Measurements from ENCODE around the gene CNTN4.
A peak's percentile ranks its signal among the peaks of the same experiment; 100 is the strongest.

The CNTN4 gene

DNA sequence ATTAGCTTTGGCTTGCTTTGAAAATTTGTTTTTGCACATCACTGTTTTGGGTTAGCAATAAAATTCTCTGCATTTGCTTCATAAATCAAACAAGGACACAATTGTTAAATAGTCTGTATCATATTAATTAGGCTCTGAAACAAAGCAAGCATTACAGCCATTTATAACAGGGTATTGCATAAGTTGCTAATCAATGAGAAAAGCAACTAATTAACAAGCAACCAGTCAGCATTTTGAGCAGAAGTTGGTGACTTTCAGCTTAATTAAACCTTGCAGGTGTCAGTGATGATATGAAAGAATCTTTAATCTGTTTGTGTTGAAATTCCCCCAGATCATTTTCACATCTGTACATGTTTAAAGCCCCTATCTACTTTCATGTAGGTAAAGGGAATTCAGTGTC lies 516.4 kb downstream of the CNTN4 start:
- no peak for DNase-seq

DNA sequence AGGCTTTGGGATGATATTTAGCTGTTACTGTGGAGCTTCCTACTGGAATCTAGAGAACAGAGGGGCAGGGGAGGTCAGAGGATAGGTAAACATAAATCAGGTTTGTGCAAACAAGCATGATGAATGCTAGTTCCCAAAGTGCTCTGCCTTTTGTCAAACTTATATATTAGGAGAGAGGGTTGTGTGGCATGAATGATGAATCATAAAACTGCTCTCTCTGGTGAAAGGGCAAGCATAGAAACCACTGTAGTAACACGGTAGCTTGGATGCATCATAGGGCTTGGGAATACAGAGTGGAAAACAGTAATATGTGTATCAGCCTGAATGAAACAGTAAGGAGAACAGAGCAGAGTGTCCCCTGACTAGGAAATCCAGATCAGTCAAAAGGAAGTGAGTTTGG lies 524.8 kb downstream of the CNTN4 start:
- peak; percentile 16 for DNase-seq

GRCh38 chr3:2628117-2628516 lies 529.5 kb downstream of the CNTN4 start:
- DNase-seq, result no peak

GRCh38 chr3:2635511-2635910 lies 536.8 kb downstream of the CNTN4 start:
- no peak for DNase-seq

GRCh38 chr3:2643606-2644005 lies 544.9 kb downstream of the CNTN4 start:
- DNase-seq, result no peak

DNA sequence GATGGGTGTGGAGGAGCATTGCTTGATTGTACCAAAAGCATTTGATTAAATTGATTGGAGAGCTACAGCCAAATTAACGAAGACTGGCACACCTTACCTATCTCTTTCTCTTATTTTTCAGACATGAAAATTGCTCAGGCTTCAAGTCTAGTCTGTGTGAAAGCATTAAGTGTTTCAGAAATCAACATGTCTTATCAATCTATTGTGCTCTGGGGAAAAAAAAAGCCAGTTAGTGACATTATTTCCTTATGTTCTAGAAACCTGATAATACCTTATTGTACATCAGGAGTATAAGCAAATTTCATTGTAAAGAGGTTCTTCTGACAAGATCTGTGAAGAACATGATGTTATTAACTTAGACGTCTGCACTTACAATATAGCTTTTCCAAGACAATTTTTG lies 546.3 kb downstream of the CNTN4 start:
- DNase-seq, result no peak

DNA sequence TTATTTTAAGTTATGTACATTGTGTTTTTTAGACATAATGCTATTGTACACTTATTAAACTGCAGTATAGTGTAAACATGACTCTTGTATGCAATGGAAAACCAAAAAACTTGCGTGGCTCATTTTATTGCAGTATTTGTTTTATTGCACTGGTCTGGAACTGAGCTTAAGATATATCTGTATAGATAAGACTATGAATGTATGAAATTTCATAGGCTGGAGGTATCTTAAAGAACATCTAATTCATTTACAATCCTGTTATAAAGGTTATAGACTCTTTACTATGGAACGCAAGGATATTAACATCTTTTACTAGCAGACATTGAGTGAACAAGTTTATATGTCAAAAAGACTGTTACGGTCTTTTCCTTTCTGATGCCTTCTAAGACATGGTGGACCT lies 552.1 kb downstream of the CNTN4 start:
- DNase-seq, result no peak

- DNase-seq, result no peak
Observed at GRCh38 chr3:2652386-2652785, 553.7 kb downstream of the CNTN4 start.

DNA sequence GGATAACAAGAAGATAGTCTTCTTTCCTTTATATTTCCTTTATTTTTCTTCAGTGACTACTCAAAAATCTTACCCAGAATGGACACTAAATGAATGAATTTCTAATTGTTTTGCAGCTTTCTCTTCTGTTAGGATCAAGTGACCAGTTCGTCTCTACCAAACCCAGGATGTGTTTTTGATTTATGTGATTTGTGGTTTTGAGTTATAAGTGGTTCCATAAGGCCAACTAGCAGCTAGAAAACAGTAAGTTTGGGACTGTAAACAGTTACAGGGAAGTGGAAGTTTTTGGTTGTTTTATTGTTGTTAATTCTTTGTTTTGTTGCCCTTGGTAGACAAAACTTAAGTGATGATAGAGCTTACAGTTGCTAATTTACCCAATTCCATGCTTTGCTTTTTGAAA lies 555.0 kb downstream of the CNTN4 start:
- no peak for DNase-seq

GRCh38 chr3:2655229-2655701 lies 556.6 kb downstream of the CNTN4 start:
- no peak for DNase-seq

DNA sequence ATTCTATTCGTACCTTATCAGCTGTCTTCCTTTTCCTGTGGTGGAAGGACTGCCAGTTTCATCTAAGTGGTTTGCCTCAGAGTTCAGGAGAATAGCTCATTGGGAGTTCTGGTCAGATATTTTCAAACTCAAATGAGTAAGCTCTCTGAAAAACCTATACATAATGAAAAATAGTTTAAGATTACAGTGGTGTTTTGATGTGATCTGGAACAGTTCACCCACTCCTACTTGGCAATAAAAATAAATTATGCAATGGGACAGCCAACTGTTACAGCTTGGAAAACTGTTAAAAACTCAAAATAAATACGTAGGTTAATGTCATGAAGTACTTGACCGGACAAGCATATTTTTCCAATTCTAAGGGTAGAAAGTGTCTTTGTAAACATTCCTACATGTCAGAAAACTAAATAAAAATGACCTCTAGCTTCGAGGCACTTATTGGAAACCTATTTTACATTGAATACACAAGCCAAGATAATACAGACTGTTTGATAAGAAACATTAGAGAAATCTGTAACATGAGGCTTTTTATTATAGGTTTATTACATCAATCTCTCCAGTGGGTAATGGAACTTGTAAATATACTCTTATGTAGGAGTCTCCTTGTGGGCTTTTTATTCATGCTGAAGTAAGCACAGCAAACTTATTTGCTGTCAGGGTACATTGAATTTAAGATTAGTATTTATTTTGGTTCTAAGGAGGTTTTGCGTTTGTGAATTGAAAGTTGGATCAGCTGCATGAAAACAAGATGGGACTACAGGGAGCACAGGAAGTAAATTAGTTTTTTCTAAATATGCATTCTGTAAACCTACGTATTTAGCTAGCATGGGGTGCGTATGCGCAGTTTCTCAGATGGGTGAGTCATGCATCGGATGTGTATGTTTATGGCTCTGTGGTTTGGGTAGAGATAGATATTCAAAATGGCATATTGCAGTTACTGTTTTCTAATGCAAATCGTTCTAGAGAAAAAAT lies 558.4 kb downstream of the CNTN4 start:
- no peak for DNase-seq

- no peak for DNase-seq
Observed at GRCh38 chr3:2657971-2658370, 559.3 kb downstream of the CNTN4 start.

DNA sequence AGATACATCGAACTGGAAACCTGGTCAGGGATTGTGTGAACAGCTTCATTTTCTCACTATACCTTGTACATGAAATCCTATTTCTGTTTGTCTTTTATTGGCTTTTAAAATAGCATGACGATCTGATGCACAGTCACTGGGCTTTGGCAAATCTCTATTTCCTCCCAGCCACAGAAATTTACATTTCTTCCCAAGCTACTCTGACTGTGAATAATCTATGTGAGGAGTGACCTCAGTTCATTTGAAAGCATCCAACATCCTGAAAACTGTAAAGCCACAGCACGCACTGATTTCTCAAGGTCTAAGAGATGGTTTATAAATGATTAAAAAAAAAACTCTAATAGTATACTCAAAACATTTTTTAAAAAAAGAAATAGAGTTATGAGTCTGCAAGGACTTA lies 561.2 kb downstream of the CNTN4 start:
- DNase-seq, result no peak

DNA sequence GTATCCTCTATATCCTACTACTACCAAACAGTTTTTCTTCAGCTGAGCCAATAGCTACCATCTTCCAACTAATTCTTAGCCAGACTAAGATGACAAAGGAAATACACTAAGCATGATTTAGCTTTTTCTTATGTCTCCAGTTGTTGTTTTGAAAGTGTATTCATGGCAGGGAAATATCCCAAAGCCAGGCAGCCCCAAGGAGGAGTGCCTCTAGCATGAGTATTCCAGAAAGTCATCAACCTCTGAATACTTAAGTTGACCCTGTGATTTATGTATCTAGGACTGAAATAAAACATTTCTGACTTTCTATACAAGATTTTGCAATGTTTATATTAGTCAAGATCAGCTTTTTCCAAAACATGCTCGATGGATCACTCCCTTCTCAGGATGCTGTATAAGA lies 562.4 kb downstream of the CNTN4 start:
- no peak for DNase-seq

DNA sequence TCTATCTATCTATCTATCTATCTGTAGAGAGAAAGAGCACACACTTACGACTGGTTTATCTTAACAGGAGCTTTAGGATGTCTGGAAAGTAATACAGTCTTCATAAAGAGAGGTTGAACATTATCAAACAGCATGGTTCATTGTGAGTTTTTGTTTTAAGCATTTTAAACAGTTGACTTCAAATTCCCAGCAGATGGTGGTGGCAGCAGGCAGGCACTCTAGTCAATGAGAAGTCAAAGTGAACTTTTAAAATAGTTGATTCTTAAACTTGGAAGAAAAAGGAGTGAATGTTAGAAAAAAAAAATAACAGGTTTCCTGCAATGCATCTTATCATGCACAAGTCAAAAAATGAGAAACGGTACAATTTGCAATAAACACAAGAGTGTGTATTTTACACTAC lies 578.8 kb downstream of the CNTN4 start:
- DNase-seq, result no peak

- DNase-seq, result no peak
Observed at GRCh38 chr3:2680236-2680635, 581.6 kb downstream of the CNTN4 start.

DNA sequence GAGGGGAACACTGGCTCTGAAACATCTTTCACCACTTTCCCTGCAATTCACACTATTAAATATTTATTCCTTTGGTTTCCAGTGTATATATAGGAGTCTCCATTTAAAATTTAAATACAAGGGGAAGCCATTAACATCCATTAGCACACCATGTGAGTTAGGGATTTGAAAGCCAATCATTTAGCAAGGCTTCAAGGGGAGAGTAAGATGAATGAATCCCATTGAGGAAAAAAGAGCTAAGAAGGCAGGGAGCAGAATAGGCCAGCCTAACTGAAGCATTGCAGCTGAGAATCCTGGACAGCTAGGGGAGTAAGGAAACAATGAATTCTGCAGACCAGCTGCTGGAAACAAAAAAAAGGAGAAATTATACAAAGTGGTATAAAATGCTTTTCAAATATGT lies 585.4 kb downstream of the CNTN4 start:
- DNase-seq, result no peak

GRCh38 chr3:2686816-2687502 lies 588.3 kb downstream of the CNTN4 start:
- no peak for DNase-seq

DNA sequence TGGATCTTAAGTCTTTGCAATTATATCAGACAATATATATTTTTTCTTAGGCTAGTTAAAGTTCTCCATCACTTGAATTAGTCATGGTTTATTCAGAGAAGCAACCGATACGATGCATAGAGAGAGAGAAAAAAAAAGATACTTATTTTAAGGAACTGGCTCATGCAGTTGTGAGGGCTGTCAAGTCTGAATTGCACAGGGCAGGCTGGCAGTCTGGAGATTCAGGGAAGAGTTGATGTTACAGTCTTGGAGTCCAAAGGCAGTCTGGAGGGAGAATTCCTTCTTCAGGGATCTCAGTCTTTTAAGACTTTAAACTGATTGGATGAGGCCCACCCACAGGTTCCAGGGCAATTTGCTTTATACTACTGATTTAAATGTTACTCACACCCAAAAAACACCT lies 598.9 kb downstream of the CNTN4 start:
- no peak for DNase-seq

DNA sequence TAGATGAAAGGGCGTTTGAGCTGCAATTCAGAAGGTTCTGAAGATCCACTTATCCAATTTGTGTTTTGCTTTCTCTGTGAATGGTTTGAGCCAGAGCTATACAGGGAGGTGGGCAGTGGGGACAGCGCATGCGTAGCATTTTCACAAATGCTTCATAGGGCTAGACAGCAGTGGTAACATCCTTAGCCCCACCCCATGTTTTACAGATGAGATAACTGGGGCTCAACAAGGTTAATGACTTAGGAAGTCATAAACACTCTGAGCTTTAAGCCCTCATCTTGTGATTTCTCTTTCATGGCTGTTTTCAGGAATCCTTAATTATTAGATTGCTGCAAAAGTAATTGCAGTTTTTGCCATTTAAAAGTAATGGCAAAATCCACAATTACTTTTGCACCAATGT lies 602.8 kb downstream of the CNTN4 start:
- DNase-seq, result no peak

GRCh38 chr3:2706144-2706835 lies 607.6 kb downstream of the CNTN4 start:
- no peak for DNase-seq

DNA sequence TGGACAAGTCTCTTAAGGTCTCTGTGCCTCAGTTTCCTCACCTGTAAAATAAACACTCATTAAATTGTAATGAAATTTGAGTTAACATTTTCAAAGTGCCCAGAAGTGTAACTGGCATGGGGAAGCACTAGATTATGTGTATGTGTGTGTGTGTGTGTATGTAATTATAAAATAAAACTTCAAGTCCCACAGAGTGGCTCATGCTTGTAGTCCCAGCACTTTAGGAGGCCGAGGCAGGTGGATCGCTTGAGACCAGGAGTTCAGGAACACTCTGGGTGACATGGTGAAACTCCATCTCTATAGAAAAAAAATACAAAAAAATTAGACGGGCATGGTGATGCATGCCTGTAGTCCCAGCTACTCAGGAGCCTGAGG lies 608.2 kb downstream of the CNTN4 start:
- no peak for DNase-seq

- no peak for DNase-seq
Observed at GRCh38 chr3:2711081-2711480, 612.4 kb downstream of the CNTN4 start.

GRCh38 chr3:2713923-2714322 lies 615.3 kb downstream of the CNTN4 start:
- no peak for DNase-seq

Measured in DMS153 (cell line).